Measurements from ENCODE around the gene CFAP57.

The CFAP57 gene

GRCh38 chr1:43288785-43289706, 116.9 kb downstream of the CFAP57 start:
- no peak for DNase-seq (ENCODE audit: low read depth, low spot score)
- no peak overlapping the region for H3K27ac ChIP-seq

DNA sequence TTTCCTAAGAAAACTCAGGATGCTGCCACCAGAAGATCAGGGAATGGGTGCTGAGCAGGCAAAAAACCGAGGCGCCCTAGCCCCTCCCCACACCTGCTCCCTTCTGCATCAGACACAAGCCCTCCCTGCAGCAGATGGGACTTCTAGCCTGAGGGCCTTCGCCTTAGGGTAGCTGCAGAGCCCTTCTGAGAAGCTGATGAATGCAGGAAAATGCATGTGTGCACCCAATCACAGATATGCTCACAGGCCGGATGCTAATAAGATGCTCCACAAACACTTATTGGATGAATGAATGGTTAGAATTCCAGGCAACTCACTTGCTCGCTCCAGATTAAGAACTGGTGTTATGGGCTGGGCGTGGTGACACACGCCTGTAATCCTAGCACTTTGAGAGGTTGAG, 120.1 kb downstream of the CFAP57 start:
- DNase-seq (ENCODE audit: low read depth, low spot score), result no peak
- H3K27ac ChIP-seq, result no peak overlapping the region

DNA sequence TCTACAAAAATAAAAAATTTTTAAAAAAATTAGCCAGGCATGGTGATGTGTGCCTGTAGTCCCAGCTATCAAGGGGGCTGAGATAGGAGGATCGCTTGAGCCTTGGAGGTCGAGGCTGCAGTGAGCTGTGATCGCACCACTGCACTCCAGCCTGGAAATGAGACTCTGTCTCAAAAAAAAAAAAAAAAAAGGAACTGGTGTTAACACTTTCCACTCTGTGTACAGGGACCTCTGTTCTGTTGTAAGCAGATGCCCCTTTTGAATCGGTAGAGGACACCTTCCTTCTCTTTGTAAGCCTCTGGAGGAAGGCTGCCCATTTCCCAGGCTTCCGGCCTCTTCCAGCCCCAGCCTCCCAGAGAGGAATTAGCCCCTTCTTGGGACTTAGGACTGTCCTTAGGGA, 120.5 kb downstream of the CFAP57 start:
- no peak for DNase-seq (ENCODE audit: low read depth, low spot score)
- no peak overlapping the region for H3K27ac ChIP-seq

GRCh38 chr1:43293176-43293575, 121.0 kb downstream of the CFAP57 start:
- DNase-seq (ENCODE audit: low read depth, low spot score), result no peak
- H3K27ac ChIP-seq, result no peak overlapping the region

- DNase-seq (ENCODE audit: low read depth, low spot score), result peak; percentile 39
- peak overlapping the region; percentile 58 for H3K27ac ChIP-seq
Measured at GRCh38 chr1:43293896-43294760, 122.0 kb downstream of the CFAP57 start.

DNA sequence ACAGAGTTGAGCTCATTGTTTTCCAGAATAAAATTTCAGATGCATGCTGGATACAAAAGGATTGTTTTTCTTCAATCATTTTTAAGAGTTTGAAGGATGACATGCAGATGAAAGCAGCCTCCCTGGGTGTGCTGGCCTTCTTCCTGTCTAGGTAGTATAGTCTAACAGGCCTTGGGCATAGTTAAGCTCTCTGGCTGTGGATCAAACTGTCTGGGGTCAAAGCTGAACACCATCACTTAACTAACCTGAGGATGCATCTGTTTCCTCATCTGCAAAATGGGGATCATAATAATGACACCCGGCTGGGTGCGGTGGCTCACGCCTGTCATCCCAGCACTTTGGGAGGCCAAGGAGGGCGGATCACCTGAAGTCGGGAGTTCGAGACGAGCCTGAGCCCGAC, 122.6 kb downstream of the CFAP57 start:
- no peak for DNase-seq (ENCODE audit: low read depth, low spot score)
- H3K27ac ChIP-seq, result peak overlapping the region; percentile 58

DNA sequence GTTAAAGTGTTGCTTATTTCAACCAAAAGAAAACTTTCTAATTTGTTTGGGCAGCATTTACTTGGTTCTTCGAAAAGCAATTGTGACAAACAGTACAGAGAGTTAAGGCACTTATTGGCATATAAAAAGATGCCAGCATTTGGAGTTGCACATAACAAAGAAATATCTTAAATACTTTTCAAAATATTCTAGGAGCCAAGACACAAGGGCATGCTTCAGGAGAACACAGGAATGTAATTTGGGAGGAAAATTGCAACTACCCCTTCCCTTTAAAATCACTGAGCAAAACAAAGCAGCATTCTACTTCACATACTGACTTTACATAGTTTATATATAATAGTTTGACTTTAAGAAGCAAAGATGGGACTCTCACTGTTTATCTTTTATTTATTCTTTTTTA, 124.1 kb downstream of the CFAP57 start:
- no peak overlapping the region for H3K27ac ChIP-seq
- DNase-seq (ENCODE audit: low read depth, low spot score), result no peak

GRCh38 chr1:43298055-43298454, 125.9 kb downstream of the CFAP57 start:
- no peak for DNase-seq (ENCODE audit: low read depth, low spot score)
- no peak overlapping the region for H3K27ac ChIP-seq

DNA sequence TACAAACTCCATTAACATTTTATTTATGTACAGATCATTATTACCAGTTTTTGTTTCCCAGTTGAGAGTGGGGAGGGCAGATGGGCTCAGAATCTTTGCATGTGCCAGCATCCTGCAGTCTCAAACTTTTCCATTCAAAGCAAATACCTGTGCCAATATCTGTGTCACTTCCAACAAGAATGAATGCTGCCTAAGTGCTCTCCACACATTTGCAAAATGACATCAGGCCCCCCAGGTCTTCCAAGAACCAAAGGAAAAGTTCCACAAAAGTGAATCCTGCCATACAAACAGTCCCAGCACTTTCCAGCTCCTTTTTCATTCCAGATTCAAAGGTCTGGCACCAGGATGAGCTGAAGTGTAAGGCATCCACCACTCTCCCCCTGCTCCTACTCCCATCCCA, 127.0 kb downstream of the CFAP57 start:
- no peak overlapping the region for H3K27ac ChIP-seq
- no peak for DNase-seq (ENCODE audit: low read depth, low spot score)

DNA sequence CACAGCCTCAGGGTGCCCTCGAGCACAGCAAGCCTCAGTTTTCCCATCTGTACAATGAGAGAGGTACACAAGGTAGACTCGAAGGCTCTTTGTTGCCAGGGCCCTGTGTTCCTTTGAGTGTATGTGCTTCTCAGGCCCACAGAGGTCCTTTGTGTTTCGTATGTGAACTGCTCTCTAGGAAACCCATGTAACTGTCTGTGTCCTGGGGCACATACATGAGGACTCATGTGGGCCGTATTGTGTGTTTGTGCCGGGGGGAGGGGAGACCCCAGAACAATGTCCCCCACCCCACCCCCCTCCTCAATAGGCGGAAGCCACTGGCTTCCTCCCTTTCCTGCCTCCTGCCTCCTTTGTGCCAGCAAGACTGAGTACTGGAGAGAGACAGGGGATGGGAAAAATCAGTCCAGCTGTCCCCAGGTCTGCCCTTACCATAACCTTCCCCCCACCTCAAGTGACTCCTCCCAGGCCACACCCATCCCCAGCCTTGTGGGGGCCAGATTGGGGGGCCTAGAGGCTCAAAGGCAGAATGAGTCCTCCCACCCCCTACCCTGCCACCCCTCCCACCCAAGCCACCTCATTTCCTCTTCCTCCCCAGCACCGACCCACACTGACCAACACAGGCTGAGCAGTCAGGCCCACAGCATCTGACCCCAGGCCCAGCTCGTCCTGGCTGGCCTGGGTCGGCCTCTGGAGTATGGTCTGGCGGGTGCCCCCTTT, 128.4 kb downstream of the CFAP57 start, which contains the start of gene TIE1:
TIE1 (plus strand) TSS at position 605 of the 717 bp plus-strand sequence; CDS start at position 695, 90 bp downstream.
- no peak within 1 kb of the TSS for H3K27ac ChIP-seq
- no peak for DNase-seq (ENCODE audit: low read depth, low spot score)

DNA sequence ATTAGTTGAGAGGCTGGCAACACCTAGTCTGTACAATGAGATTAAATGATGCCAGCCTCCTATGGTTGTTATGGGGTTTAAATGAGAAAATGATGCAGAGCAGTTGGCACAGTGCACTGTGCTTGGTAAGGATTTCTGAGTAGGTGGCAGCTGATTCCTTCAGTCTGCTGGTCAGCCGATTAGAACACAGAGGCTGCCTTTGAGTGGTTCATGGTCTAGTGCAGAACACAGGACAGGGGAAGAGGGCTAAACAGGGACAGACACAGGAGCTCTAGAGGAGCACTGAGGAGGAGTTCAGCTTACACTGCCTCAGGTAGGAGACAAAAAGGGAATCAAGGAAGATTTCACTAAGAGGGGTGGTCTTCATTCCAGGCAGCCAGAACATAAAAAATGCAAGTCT, 130.1 kb downstream of the CFAP57 start:
- DNase-seq (ENCODE audit: low read depth, low spot score), result no peak
- H3K27ac ChIP-seq, result no peak overlapping the region

DNA sequence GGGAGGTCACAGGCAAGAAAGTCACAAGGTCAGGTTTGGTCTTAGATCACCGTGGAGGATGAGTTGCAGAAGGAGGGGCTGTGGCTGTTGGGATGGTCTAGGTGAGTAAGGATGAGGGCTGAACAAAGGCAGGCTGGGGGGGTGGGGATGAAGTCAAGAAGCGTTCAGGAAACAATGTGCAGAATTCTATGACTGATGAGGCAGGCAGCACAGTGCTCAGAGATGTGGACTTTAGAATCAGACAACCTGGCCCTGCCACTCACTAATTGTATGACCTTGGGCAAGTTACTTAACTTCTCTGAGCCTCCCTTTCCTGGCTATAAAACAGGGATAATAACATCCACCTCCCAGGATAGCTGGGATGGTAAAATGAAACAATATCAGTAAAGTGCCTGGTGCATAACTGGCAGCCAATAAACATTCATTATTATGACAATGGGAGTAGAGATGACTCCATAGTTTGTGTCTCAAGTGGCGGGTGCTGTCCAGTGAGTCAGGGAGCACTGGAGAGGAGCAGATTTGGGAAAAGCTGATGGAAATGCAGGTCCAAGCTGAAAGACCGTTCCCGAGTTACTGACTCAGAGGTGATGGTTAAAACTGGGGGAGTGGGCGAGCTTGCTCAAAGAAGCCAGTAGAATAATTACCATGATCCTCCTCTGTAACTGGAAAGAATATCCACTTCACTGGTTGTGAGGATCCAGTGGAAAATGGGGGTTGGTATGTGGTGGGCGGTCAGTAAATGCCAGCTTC, 130.8 kb downstream of the CFAP57 start:
- no peak for DNase-seq (ENCODE audit: low read depth, low spot score)
- no peak overlapping the region for H3K27ac ChIP-seq

- no peak for DNase-seq (ENCODE audit: low read depth, low spot score)
- H3K27ac ChIP-seq, result no peak overlapping the region
Measured at GRCh38 chr1:43303471-43304313, 131.6 kb downstream of the CFAP57 start.
